Tibial artery (tissue), 4 donors: Measurements from ENCODE around the gene GABBR2.

Experiments
- DNase-seq, 2 donors: peaks; one replicate each; pipeline ENCODE4 v3.0.0-alpha.2; 2019
- H3K27ac ChIP-seq, 2 donors: fragments of 200-600 bp; sonication (generic) in 1 of 2; 1 replicate in 1 of 2; 2 replicates in 1 of 2; pipeline ENCODE4 v1.5.1; 2018 to 2019; ENCODE audit warnings: mild to moderate bottlenecking in 1 of 2
- H3K27me3 ChIP-seq, 2 donors: fragments of 200-600 bp; sonication (generic) in 1 of 2; one replicate each; pipeline versions ENCODE4 v1.5.1 to v1.6.0; 2016 to 2019
- H3K36me3 ChIP-seq, 3 donors: fragments of 200-600 bp; sonication (generic) in 2 of 3; one replicate each; pipeline ENCODE4 v1.5.1; 2016 to 2019; ENCODE audit warnings: mild to moderate bottlenecking in 2 of 3
- H3K4me1 ChIP-seq, 4 donors: fragments of 200-600 bp; sonication (generic) in 2 of 4; 1 replicate in 3 of 4; 2 replicates in 1 of 4; pipeline ENCODE4 v1.5.1; 2016 to 2019
- H3K4me3 ChIP-seq, 2 donors: fragments of 200-600 bp; sonication (generic) in 1 of 2; 1 replicate in 1 of 2; 2 replicates in 1 of 2; pipeline ENCODE4 v1.5.1; 2018 to 2019; ENCODE audit warnings: mild to moderate bottlenecking in 2 of 2
- H3K9me3 ChIP-seq, 3 donors: fragments of 200-600 bp; sonication (generic) in 1 of 3; one replicate each; pipeline ENCODE4 v1.5.1; 2016 to 2019
- CTCF ChIP-seq, 2 experiments: fragments of 200-600 bp in 1 of 2; fragments of 450-650 bp in 1 of 2; IDR thresholded peaks; one replicate each; pipeline ENCODE4 v1.5.1; 2017 to 2019; ENCODE audit warnings: antibody characterized with exemption in 2 of 2, mild to moderate bottlenecking in 1 of 2, moderate library complexity in 1 of 2
- intact Hi-C: fragments of 100-400 bp; cut with DNase I; formaldehyde crosslinking; loops from one replicate; pipeline ENCODE4 v1.15.0; 2023; ENCODE audit warnings: low total_unique reads

GABBR2 gene

GRCh38 chr9:98457726-98458370, 250.9 kb downstream of the GABBR2 start:
- no peak for DNase-seq
- peaks cover 0 to 6% (median 0%) of the 10 kb centered on the region in 4 donors for H3K4me1 ChIP-seq

GRCh38 chr9:98456156-98456613, 252.6 kb downstream of the GABBR2 start:
- H3K4me3 ChIP-seq = no peak overlapping the region
- no peak for TF ChIP-seq CTCF (IDR thresholded peaks at IDR 0.05)

More at GRCh38 chr9:98457726-98458370, 250.9 kb downstream of the GABBR2 start:
- Histone ChIP-seq H3K36me3 (no peaks in the 10 kb centered on the region), H3K27ac (no peak overlapping the region), H3K9me3 (peaks cover 0 to 25% (median 13%) of the 10 kb centered on the region in 3 donors), H3K4me3 (no peak overlapping the region), H3K27me3 (no peaks in the 10 kb centered on the region)
- intact Hi-C loops = no loop called here
- TF ChIP-seq CTCF (IDR thresholded peaks at IDR 0.05) = no peak

GRCh38 chr9:98455256-98456155, 253.2 kb downstream of the GABBR2 start:
- no peak for DNase-seq
- intact Hi-C loops = no loop called here
- Histone ChIP-seq H3K9me3 (peaks cover 0 to 6% (median 0%) of the 10 kb centered on the region in 3 donors), H3K27me3 (no peaks in the 10 kb centered on the region), H3K27ac (no peak overlapping the region), H3K4me3 (no peak overlapping the region), H3K4me1 (peaks cover 0 to 6% (median 0%) of the 10 kb centered on the region in 4 donors), H3K36me3 (no peaks in the 10 kb centered on the region)
- TF ChIP-seq CTCF (IDR thresholded peaks at IDR 0.05) = no peak

More at GRCh38 chr9:98456156-98456613, 252.6 kb downstream of the GABBR2 start:
- no peak for DNase-seq
- H3K27me3 ChIP-seq = no peaks in the 10 kb centered on the region
- H3K36me3 ChIP-seq = no peaks in the 10 kb centered on the region
- H3K9me3 ChIP-seq = peaks cover 0 to 13% (median 6%) of the 10 kb centered on the region in 3 donors
- H3K27ac ChIP-seq = no peak overlapping the region
- intact Hi-C loops = no loop called here
- H3K4me1 ChIP-seq = peaks cover 0 to 6% (median 0%) of the 10 kb centered on the region in 4 donors

GRCh38 chr9:98453589-98454311, 255.0 kb downstream of the GABBR2 start:
- H3K27ac ChIP-seq = no peak overlapping the region
- H3K4me1 ChIP-seq = peaks cover 0 to 6% (median 0%) of the 10 kb centered on the region in 4 donors
- H3K27me3 ChIP-seq = no peaks in the 10 kb centered on the region
- H3K9me3 ChIP-seq = no peaks in the 10 kb centered on the region
- no peaks in the 10 kb centered on the region for H3K36me3 ChIP-seq
- TF ChIP-seq CTCF (IDR thresholded peaks at IDR 0.05) = no peak
- no peak overlapping the region for H3K4me3 ChIP-seq
- DNase-seq = no peak
- intact Hi-C loops = no loop called here

- no peak for TF ChIP-seq CTCF (IDR thresholded peaks at IDR 0.05)
- no peaks in the 10 kb centered on the region for H3K36me3 ChIP-seq
- no peak overlapping the region for H3K27ac ChIP-seq
- H3K27me3 ChIP-seq = peaks cover 0 to 2% of the 10 kb centered on the region in 2 donors
- H3K9me3 ChIP-seq = no peaks in the 10 kb centered on the region
- peaks cover 0 to 6% (median 0%) of the 10 kb centered on the region in 4 donors for H3K4me1 ChIP-seq
- no peak for DNase-seq
- no peak overlapping the region for H3K4me3 ChIP-seq
- intact Hi-C loops = no loop called here
Observed at GRCh38 chr9:98451576-98451975, 257.2 kb downstream of the GABBR2 start.
